Neural progenitor cell (in vitro differentiated cells): ENCODE results near the gene TP73.

ENCODE experiments used
- EZH2 ChIP-seq: fragments of 200-600 bp; sonication (generic); IDR thresholded peaks from 2 replicates; pipeline ENCODE4 v1.6.1; 2017; ENCODE audit warnings: antibody characterized with exemption, mild to moderate bottlenecking, moderate library complexity
- TF ChIP-seq, protein P1 (sequence below): fragments of 200-600 bp; sonication (generic); IDR thresholded peaks from 2 replicates; pipeline ENCODE4 v1.5.1; 2017; ENCODE audit warnings: antibody characterized with exemption, mild to moderate bottlenecking

DNA sequence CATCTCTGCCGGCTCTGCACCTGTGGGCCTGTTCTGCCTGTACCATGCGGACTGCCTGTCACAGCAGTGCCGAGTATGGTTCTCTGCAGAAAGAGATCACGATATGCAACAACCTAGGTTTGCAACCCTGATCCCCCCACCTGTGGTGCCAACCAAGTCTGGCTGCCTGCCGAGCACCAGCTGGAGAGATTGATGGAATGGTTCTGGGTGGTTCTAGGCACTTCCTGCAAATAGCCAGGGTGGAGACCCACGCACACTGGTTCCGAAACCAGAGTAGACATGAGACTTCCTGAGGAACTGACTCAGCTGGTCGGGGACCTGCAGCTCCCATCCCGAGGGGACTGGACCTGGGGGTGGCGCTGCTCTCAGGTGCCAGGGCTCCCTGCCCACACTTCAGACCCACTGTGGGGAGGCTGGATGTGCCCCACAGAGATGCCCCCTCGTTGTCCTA lies 22.1 kb upstream of the TP73 start:
- TF ChIP-seq EZH2 = no peak
- TF ChIP-seq, protein P1, sequence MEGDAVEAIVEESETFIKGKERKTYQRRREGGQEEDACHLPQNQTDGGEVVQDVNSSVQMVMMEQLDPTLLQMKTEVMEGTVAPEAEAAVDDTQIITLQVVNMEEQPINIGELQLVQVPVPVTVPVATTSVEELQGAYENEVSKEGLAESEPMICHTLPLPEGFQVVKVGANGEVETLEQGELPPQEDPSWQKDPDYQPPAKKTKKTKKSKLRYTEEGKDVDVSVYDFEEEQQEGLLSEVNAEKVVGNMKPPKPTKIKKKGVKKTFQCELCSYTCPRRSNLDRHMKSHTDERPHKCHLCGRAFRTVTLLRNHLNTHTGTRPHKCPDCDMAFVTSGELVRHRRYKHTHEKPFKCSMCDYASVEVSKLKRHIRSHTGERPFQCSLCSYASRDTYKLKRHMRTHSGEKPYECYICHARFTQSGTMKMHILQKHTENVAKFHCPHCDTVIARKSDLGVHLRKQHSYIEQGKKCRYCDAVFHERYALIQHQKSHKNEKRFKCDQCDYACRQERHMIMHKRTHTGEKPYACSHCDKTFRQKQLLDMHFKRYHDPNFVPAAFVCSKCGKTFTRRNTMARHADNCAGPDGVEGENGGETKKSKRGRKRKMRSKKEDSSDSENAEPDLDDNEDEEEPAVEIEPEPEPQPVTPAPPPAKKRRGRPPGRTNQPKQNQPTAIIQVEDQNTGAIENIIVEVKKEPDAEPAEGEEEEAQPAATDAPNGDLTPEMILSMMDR = no peak
